GM21619 (cell line): ENCODE results near the gene COBL.

Experiments
- ATAC-seq: cut with Tn5 transposase; IDR thresholded peaks from one replicate; pipeline ENCODE4 v1.9.1; 2021; ENCODE audit not compliant: unreplicated experiment

Gene COBL

GRCh38 chr7:51060536-51060935 is 256.1 kb downstream of the COBL start:
- ATAC-seq, result no peak

- no peak for ATAC-seq
Observed at GRCh38 chr7:51059504-51060142, 257.0 kb downstream of the COBL start.

GRCh38 chr7:51058764-51059163 is 257.8 kb downstream of the COBL start:
- ATAC-seq, result no peak

GRCh38 chr7:51055039-51055840 is 261.4 kb downstream of the COBL start:
- ATAC-seq, result no peak

- ATAC-seq, result no peak
Observed at GRCh38 chr7:51054231-51054630, 262.4 kb downstream of the COBL start.

GRCh38 chr7:51053160-51053925 is 263.3 kb downstream of the COBL start:
- no peak for ATAC-seq

- no peak for ATAC-seq
Observed at GRCh38 chr7:51046482-51046881, 270.1 kb downstream of the COBL start.

- no peak for ATAC-seq
Observed at GRCh38 chr7:51046103-51046466, 270.5 kb downstream of the COBL start.

GRCh38 chr7:51045319-51046102 is 271.1 kb downstream of the COBL start:
- ATAC-seq, result no peak

GRCh38 chr7:51043461-51043860 is 273.1 kb downstream of the COBL start:
- no peak for ATAC-seq

GRCh38 chr7:51040787-51041186 is 275.8 kb downstream of the COBL start:
- ATAC-seq, result no peak

GRCh38 chr7:51038573-51038972 is 278.0 kb downstream of the COBL start:
- ATAC-seq, result no peak

GRCh38 chr7:51035716-51036115 is 280.9 kb downstream of the COBL start:
- ATAC-seq, result no peak

- ATAC-seq, result no peak
Observed at GRCh38 chr7:51034521-51035264, 281.9 kb downstream of the COBL start.

- ATAC-seq, result no peak
Observed at GRCh38 chr7:51033727-51034520, 282.7 kb downstream of the COBL start.

GRCh38 chr7:51031791-51032515 is 284.7 kb downstream of the COBL start:
- ATAC-seq, result no peak

GRCh38 chr7:51031216-51031615 is 285.4 kb downstream of the COBL start:
- no peak for ATAC-seq

GRCh38 chr7:51029701-51030191 is 286.9 kb downstream of the COBL start:
- no peak for ATAC-seq

- no peak for ATAC-seq
Observed at GRCh38 chr7:51029131-51029530, 287.5 kb downstream of the COBL start.
